Measurements from ENCODE around the gene GAD2.
A peak's percentile ranks its signal among the peaks of the same experiment; 100 is the strongest.

GAD2 gene

DNA sequence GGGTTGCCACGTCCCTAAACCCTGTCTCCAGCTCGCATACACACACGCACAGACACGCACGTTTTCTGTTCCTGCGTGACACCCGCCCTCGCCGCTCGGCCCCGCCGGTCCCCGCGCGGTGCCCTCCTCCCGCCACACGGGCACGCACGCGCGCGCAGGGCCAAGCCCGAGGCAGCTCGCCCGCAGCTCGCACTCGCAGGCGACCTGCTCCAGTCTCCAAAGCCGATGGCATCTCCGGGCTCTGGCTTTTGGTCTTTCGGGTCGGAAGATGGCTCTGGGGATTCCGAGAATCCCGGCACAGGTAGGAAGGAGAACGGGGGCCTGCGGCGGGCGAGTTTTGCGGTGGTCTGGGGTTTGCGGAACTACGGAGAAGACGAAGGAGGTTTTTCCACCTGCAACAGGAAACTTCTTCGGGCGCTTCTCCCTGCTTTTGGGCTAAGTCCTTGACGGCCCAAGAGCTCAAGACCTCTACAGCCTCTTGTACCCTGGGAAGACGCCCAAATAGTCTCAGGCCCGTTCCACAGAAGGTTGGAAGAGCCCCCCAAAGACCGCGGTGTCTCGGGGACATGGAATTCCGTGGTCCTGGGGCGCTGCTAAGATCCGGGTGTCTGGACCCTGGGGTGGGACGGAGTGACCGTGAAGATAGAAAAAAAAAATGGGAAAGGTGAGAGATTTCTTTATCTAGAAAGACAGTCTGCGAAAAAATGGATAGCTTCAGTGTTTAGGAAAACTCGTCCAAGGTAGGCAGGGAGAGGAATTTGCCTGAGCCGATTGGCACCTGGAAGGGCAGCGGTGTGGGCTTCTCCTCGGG lies at the start of gene GAD2:
GAD2 (plus strand) TSS at position 190 of the 811 bp plus-strand sequence; CDS start at position 226, 36 bp downstream.
- no peak for DNase-seq

DNA sequence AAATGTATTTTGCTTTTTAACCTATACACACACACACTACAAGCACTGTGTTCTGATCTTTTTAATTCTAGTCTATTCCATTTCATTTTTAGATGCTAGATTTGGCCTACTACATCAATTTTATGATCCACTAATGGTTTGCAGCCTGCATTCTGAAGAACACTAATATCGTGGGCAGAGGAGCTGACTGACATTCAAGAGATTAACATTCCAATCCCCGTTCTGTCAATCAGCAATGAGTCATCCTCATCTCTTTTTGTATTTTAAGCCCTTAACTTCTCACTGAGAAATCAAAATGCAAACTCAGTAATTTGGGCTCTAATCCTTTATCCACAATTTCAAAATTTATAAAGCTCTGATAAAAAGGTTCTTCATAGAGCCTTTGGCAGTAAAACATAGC lies 47.1 kb upstream of the GAD2 start:
- no peak for DNase-seq

DNA sequence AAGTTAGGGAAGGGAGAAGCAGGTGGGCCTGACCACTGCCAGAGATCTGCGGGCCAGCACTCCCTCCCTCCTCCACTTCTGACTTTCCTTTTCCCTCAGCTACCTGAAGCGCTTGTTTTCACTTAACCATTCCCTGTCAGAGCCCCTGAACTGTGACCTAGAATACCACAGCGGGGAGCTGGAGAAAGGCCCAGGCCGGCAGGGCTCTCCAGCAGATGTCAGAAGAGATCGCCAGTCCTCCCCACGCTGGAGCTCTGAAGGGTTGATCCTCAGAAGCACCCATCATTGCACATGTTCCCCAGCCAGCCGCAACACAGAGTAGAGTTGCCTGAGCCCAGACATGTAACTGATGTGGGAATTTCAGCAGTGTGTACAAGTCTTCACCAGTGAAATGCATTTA lies 44.4 kb upstream of the GAD2 start:
- no peak for DNase-seq

DNA sequence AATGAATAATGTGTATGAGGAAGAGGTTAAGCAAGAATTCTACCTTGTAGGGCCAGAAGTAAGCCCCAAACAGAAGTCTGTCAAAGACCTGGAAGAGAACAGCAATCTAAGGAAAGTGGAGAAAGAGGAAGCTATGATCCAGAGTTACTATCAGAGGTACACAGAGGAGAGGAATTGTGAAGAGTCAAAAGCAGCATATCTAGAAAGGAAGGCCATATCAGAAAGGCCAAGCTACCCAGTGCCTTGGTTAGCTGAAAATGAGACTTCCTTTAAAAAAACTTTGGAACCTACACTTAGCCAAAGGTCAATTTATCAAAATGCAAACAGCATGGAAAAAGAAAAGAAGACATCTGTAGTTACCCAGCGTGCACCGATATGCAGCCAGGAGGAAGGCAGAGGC lies 42.7 kb upstream of the GAD2 start:
- DNase-seq: no peak

DNA sequence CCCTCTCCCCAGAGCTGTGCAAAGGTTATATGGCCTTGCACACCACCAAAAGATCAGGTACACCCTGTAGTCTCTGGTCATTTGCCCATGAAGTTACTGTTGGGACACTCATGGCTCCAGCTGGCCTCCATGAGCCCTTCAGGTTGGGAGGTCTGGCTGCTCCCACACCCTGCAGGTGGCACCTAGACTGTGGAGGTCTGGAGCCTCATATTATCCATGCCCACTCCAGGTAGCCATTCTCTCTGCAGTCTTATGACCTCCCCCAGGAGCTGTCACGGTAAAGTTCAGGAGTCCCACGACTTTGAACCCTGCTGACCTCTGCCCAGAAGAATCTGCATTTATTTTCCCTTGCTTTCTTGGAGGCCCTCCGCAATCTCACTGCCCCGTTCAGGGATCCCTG lies 39.2 kb upstream of the GAD2 start:
- no peak for DNase-seq

DNA sequence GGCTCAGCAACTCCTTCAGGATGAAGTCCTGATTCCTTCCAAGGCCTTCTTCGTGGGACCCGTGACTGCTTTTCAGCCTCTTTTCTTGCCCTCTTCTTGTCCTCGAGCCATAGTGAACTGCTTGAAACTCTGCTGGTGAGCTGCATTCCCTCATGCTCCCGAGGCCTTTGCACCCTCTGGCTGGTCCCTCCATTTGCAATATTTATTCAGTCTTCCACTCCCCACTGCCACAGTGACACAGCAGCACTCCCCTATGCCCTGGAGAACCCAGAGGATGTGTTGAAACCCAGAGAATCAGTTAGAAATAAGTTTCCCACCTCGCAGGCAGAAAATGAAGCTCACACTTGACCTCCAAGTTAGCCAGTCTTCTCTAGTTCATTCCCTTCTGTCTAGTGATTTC lies 22.3 kb upstream of the GAD2 start:
- DNase-seq: no peak

DNA sequence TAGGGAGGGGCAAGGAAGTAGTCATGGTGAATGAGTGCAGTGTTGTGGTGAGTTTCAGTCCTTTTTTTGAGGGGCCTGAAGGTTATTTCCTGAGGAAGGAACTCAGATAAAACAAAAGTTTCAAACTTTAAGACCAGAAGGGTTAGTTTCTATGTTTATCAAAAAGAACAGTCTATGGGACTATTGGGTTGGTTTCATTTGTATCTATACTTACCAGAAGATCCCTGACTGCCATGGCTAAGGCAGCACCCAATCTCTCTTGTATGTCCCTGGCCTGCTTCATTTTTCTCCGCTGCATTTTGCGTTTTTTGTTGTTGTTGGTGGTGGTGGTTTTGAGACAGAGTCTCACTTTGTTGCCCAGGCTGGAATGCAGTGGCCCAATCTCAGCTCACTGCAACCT lies 19.3 kb upstream of the GAD2 start:
- DNase-seq: no peak

DNA sequence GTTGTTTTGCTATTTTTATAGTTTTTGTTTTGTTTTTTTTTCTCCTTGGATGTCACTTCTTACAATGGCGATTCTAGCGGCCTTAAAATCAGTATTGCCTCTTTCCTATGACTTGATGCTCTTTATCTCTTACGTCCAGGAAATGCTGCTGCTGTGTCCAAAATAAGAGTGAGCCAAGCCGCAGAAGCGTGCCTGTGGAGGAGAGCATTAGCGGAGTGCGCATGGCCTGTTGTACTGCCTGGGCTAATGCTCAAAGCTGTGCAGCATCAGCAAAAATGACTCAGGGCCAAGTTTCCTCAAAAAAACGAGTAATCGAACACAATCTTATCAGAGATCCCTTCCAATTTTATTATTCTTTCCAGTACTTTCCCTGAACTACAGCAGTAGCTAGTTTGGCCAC lies 18.5 kb upstream of the GAD2 start:
- no peak for DNase-seq

DNA sequence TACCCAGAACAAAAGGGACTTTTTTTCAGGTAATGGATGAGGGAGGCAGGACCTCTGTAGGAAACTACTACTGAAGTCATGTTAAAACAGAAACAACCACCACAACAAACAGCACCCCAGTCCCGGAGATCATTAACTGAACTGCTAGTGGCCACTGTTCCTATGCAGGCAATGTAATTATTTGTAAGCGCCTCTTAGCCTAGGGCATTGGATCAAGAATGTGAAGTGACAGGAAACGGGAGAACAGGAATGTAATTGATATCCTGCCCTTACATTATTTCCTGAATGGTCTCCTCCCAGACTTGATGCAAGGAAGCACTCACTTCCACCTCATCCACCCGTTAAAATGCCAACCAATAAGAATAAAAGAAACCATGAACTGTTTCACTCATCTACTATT lies 16.7 kb upstream of the GAD2 start:
- DNase-seq: no peak

DNA sequence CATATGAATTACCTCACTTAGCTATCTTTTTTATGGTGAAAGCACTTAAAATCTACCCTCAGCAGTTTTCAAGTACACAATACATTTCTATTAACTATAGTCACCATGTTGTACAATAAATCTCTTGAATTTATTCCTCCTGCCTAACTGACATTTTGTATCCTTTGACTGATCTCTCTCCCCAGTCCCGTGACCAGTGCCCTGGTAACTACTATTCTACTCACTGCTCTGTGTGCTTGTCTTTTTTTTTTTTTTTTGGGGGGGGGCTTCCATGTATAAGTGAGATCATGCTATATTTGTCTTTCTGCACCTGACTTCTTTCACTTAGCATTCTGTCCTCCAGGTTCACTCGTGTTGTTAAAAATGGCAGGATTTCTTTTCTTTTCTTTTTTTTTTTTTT lies 11.4 kb upstream of the GAD2 start:
- no peak for DNase-seq

DNA sequence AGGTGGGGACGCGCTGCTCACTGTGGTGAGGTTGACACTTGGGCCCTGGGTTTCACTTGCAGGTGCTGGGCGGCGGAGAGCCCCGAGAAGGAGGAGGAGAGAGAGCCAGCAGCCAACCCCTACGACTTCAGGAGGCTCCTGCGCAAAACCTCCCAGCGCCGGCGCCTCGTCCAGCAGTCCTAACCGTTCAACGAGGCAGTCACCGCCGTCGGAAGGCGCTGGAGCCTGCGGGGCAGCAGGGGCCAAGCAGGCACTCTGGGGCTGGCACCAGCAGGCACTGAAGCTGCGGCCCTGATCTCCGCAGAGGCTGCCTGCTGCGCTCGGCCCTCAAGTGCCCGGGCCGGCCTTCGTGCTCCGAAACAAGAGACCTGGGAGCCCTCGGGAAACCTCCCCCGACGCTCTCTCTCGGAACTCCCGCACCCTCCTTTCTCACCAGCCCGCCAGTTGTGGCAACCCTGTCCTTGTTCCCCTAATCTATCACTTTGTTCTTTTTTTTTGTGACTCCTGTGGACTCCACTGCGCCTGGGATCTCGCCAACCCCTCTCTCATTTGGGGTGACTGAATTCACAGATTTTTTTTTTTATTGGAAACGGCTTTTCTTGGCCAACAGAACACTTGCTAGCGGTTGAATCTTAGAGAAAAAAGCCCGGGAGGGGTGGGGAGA lies 4.7 kb upstream of the GAD2 start:
- DNase-seq: no peak

DNA sequence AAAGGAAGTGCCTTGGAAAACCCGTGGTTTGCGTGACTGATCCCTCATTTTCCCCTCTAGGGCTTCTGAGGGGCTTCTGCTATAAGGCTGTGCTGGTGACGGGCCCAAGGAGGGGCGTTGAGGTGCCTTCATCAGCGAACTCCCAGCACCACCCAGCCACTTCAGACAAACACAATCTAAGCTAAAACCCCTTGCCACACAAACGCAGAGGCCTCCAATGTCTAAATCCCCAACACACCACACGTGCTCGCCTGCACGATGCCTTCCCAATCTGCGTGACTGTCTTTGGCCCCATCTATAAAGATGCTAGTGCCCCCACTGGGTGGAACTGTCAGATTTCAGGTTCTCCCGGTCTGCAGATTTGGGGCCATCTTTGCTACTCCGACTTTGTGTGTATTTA lies 4.1 kb upstream of the GAD2 start:
- DNase-seq: no peak

DNA sequence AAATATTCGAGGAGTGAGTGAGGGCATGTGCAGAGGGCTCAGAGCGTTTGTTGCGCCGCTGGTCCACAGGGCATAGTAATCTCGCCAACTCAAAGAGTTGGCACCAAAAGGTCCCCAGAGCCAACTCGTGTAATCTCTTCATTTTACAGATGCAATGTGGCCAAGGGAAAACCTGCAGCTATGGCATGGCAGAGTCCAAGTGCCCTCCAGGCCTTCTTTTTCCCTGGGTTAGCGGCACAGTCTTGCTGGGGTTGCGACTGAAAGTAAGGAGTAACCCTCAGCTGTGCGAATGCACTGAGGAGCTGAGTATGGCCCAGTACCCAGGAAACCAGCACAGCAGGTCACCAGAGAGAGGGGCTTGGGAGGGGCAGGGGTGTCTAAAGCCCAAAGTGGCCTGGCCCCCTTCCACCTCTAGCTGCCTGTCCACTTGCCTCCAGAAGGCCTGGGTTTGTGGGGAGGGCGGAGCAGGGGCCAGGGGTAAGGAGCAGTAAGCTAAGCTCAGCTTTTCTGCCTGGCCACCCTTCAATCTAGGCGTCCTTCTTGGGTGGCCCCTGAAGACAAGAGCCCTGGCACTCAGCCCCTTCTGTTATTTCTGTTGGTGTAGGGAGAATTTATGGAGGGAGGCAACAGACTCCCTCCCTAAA lies 3.3 kb upstream of the GAD2 start:
- DNase-seq: no peak

DNA sequence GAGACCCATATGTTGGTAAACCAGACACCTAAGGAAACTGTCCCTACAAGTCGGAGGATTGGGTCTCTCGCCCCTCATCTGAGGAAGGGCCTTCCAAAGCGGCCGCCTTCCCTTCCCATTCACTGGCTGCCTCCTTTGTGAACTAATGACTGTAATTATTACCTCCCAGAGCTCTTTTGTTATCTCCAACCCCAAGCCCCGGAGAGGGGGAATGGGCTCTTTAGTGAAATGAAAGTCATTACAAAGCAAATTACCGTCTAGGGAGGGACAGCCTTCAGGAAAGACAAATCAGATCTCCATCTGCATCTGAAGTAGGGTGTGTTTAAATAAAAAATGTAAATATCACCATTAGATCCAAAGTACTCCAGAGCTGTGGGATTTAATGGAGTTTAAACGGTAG lies 2.6 kb upstream of the GAD2 start:
- DNase-seq: no peak

DNA sequence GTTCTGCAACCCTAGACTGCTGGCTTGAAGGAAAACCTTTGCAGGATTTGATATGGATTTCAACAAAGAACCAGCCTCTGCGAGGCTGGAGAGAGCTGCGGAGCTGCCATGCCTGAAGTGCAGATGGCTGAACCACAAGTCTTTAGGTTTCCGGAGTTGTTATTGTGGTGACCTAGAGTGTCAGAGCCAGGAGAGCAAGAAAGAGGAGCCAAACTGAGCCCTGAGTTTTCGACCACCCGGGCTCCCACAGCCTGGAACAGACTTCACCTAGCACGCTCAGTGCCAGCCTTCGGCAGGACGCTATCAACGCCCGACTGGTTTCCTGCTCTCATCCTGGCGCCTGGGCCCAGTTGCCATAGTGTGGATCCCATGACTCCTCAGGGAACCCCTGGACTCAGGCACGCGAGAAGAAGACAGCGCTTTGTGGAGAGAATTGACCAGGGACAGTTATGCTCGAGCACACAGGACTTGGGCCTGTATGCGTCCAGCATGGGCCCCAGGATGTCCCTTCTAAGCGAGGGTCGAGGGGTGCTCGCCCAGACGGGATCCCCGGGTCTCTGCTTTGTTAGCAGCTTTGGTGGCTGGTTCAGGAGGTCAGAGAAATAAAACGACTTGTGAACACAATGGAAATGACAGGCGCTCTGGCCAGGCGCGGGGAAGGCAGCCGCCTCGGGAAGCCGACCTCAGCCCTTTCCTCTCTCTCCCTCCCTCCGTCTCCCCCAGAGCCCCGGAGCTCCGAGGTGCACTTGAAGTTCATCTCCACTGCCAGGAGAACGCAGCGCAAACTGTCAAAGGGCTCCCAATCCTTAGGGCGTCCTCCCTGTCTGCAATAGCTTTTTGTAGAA lies 1.8 kb upstream of the GAD2 start:
- DNase-seq: no peak

DNA sequence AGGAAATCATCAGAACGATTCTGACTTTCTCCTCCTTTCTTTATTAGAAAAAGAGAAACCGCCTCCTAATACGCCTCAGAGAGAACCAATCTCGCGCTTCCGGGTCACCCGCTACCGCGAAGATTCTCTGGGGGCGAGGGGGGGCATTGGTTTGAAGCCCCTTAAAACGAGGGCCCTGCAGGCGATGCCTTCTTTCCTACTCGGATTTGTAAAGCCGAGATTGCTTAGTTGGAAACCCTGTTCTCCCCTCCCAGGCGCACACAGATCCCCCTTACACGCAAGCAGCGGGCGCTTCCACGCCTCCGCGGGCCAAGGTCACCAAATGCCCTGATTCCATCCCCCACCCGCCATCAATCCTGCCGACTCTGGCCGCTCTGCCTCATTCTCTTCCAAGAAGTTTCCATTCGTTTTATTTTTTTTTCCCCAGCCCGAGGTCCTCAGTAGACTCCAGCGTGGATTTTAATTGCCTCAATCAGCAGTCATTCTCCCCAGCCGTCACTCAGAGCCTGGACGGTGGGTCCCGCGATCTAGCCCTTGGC lies 1.1 kb upstream of the GAD2 start:
- no peak for DNase-seq

DNA sequence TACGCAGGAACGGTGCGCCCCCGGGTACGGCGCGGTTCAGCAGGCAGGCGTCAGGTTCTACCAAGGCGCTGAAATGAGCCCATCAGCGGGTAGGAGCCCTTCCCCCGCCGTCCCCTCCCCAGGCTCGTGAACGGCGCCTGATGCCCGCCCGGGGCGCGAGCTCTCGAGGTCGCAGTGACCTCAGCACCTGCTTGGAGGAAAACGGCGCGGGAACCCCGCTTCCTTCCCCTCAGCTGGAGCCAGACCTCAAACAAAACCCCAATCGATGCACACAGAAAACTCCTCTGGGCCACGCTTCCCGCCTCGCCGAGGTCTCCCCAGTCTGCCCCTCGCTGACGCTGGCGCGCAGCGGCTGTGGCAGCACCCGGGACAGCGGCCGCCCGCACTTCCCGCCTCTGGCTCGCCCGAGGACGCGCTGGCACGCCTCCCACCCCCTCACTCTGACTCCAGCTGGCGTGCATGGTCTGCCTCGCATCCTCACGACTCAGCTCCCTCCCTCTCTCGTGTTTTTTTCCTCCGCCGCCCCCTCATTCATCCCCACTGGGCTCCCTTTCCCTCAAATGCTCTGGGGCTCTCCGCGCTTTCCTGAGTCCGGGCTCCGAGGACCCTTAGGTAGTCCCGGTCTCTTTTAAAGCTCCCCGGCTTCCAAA lies 514 bp upstream of the GAD2 start:
- peak; percentile 11 for DNase-seq

DNA sequence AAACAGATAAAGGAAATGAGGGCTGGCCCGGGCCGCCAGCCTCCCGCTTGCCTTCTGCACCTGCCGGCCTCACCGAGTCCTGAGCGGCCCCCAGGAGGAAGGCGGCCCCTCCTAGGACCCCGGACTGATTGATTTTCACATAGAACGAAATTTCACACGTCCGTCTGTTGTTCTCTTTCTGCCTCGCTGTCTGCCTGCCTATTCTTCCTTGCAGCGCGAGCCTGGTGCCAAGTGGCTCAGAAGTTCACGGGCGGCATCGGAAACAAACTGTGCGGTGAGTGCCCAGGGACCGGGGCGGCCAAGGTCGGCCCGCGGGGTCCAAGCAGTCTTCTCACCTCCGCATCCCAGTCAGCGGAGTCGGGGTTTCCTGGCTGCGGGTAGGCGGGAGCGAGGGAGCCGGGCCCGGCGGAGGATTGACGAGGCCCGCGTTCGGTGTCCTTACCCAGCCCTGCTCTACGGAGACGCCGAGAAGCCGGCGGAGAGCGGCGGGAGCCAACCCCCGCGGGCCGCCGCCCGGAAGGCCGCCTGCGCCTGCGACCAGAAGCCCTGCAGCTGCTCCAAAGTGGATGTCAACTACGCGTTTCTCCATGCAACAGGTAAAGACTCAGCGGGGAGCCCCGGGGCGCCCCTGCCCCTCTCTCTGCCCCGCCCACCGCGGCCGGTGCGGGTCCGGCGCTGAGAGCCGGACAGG lies 967 bp downstream of the GAD2 start:
- no peak for DNase-seq

DNA sequence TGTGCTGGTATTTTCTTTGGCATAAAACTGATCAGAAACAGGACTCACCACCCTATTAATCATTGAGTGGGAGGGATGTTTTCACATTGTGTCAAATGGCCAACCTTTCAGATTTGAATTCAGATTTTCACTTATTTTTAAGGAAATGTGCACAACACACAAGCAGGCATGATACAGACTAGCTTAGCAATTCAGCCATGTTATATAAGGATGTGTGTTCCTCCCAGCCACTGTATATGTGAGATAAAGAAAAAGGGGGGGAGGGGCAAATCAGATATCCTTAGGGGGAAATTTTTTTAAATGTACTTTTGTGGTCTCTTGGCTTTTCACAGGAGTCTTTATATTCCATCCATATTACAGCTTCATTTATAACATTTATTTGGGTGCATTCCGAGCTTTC lies 3.1 kb downstream of the GAD2 start:
- DNase-seq: no peak

DNA sequence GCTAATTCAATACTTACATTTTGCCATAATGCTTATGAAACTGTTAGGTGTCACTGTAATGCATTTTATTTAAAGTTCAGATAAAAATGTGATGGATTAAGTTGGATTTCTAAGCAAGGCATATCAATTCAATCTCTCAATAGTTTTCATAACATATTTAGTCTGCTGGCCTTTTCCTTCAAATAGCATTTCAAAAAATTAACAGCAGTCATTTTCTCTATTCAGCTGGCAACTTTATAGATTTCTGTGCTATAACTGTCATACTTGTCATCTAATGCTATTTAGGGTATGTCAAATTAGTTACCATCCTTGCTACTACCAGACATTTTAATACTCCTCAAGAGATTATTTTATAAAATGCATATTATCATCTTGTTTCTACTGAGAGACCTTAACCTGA lies 4.3 kb downstream of the GAD2 start:
- no peak for DNase-seq

DNA sequence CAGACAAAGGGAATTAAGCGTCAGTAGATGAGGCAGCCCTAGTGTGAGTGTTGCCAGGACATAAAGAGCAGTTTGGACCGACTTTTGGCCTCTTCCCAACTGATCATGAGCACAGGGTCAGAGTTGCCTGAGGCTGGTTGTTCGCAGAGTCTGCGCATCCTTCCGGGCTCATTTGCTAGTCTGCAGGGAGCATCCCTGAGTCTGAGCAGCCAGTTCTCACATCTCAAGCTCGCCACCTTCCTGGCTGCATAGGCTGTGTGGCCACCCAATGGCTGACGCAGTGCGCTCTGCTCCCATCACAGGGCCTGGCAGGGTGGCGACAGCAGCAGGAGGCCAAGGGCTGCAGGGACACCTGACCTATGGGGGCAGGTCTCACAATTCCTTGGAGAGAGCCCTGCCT lies 5.0 kb downstream of the GAD2 start:
- DNase-seq: no peak

DNA sequence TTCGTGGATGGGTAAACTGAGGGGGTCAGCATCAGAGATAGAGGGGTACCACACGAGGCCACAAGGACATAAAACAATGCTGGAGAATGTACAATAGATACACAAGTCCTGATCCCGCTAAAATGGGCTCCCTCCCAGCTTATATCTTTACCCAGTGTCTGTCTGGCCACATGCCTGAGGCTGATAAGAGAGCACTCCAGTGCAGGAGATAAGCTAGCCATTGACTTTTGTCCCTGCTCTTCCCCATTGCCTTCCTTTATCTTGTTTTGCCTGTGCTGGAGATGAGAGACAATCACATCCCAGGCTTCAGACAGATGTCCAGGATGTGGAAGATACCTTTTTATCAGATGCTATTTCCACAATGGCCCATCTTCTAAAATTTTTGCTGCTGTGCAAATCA lies 6.0 kb downstream of the GAD2 start:
- no peak for DNase-seq
